HG03439 (cell line): Measurements from ENCODE around the gene TMEM81.

Experiments used
- ATAC-seq: cut with Tn5 transposase; IDR thresholded peaks from one replicate; pipeline ENCODE4 v1.9.1; 2021; ENCODE audit warnings: mild to moderate bottlenecking, moderate library complexity; ENCODE audit not compliant: unreplicated experiment

Gene TMEM81

DNA sequence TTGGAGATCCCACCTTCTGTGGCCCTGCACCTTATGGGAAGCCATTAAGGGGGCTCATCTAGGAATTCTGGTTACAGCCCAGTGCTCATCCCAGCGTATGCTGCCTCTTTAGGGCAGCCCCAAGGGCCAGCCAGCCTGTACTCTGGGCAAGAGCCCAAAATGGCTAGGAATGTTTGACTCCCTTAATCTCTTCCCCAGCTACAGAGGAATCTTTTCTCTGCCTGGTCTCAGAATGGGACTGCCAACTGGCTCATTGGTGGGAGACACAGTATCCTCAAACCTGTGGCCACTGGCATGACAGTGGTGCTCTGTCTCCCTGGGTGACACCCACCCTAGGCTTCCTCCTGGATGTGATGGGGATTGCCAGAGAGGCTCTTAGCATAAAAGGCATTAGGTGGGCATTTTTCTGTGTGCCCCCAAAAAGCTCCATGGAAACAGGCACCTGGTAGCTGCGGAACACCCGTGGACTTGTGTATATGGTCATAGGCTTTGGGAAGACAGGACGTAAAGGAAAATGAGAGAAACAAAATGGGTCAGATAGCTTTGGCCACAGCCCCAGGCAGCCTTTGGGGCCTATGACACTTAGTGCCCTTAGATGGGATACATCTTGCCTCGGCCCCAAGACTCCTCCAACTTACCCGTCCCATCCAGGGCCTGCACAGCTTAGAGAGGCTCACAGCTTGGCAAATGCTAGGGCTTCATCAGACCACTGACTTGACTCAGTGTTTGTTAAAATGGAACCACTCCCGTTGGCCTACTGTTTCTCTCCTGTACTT is 6.9 kb downstream of the TMEM81 start:
- ATAC-seq, result no peak

DNA sequence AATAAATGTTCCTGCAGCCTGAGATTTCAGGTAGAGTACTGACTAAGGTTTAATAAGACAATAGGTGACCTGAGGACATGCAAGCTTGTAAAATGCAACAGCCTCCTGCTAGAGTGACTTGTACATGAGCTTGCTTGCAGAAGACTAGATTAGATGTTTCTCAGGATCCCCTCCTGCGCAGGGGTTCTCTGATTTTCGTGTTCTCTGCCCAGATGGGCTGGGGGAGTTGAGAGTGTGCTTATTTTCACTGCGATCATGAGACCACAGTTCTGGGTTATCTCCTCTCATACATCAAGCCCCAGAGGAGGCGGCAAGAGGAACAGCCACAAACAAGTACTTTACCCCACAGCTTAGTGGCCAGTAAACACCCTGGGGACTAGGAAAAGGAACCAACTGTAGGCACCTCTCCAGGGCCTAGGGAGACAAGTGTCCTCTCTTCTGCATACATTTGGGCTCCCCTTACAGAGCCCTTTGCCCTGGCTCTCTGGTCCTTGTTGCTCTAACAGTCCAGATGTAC is 8.0 kb downstream of the TMEM81 start:
- ATAC-seq, result no peak

- no peak for ATAC-seq
Measured at GRCh38 chr1:205075642-205076155, 8.6 kb downstream of the TMEM81 start.

DNA sequence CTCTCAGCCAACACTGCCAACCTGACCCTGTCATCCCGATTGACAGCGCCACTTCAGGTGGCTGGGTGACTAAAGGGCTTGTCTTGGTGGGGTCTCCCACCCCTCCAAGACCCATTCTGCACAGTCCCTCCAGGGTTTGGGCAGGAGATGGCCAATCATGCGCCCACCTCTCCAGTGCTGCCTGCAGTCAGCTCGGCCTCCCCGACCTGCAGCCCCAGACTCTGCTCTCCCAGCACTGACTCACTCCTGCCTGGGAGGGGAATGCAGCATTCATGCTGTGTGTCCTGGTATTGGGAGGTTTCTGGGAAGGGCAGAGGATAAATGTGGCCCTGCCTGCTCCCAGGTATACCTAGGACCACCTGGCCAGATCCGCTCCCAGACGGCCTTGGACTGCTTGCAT is 9.7 kb downstream of the TMEM81 start:
- no peak for ATAC-seq

DNA sequence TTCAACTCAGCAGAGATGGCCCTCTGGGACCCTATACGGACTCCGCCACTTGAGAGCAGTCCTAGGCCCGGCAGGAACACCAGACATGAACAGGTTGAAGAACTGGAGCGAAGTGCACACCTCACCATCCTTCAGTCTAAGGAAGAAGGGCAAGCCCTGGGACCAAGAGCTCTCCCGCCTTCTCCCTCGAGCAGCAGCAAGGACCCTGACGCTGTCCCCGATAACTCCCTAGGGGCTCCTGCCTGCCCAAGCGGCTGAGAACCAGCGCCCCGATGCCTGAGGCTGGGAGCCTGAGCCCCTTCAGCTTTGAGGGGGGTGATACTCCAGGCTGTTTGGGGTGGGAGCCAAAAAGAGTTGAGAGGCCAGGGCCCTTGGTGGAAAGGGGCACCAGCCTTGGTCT is 10.2 kb downstream of the TMEM81 start:
- ATAC-seq, result no peak

DNA sequence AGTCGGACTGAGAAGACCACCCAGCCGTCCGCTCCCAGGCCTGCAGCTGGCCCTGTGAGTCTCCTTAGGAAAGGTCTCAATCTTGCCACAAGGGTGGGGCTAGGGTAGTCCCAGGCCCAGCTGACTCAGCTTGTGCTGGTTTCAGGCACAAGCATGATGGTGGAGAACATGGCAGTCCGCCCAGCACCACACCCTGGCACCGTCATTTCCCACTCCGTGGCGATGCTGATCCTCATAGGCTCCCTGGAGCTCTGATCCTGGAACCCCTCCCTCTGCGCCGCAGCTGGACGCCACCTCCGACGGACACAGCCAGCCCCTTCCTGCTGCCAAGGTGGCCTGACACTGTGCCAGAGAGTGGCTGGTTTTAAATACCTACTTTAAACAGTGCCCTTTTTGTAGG is 10.7 kb downstream of the TMEM81 start:
- no peak for ATAC-seq

GRCh38 chr1:205072881-205073280 is 11.4 kb downstream of the TMEM81 start:
- ATAC-seq, result no peak

GRCh38 chr1:205072286-205072685 is 12.0 kb downstream of the TMEM81 start:
- ATAC-seq, result no peak

- ATAC-seq, result no peak
Measured at GRCh38 chr1:205071801-205072200, 12.5 kb downstream of the TMEM81 start.

- no peak for ATAC-seq
Measured at GRCh38 chr1:205071028-205071409, 13.2 kb downstream of the TMEM81 start.

GRCh38 chr1:205069371-205070125 is 14.7 kb downstream of the TMEM81 start:
- no peak for ATAC-seq

DNA sequence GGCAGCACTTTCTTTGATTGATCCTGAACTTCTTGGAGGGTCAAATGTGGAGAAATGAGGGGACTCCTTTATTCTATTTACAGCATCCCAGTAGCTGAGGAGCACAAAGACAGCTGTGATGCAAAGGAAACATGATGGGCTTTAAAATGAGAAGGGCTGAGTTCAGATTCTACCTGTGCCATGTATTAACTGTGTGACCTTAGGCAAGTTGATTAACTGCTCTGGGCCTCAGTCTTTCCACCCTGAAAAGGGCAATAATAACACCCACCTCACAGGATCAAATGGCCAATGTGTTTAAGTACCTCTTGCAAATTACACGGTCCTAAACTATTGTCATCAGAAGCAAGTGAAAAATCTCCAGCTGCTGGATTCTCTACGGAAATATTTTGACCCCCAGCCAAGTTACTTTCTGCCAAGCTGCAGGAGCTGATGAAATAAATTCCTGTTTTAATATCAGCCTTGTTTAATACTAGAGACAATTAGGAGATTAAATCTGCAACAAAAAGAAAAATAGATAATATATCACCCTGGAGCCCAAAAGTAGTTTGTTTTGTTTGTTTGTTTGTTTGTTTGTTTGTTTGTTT is 15.7 kb downstream of the TMEM81 start:
- no peak for ATAC-seq

GRCh38 chr1:205068001-205068400 is 16.3 kb downstream of the TMEM81 start:
- no peak for ATAC-seq

- ATAC-seq, result no peak
Measured at GRCh38 chr1:205067031-205067430, 17.2 kb downstream of the TMEM81 start.

- ATAC-seq, result no peak
Measured at GRCh38 chr1:205066141-205066818, 18.0 kb downstream of the TMEM81 start.

- ATAC-seq, result no peak
Measured at GRCh38 chr1:205065666-205066065, 18.6 kb downstream of the TMEM81 start.

- ATAC-seq, result no peak
Measured at GRCh38 chr1:205064741-205065316, 19.4 kb downstream of the TMEM81 start.

DNA sequence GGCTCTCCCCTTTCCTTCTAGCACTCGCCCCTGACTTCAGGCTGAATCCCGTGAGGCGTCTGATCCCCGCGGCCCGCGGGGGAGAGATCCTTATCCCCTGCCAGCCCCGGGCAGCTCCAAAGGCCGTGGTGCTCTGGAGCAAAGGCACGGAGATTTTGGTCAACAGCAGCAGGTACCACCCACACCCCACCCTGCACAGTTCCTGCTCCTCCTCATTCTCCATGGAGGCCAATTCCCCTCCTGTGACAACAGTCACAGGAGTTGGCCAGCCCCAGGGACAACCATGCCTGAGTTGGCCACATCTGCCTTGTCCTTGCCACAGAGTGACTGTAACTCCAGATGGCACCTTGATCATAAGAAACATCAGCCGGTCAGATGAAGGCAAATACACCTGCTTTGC is 20.0 kb downstream of the TMEM81 start:
- ATAC-seq, result no peak

- ATAC-seq, result no peak
Measured at GRCh38 chr1:205062895-205063294, 21.4 kb downstream of the TMEM81 start.

DNA sequence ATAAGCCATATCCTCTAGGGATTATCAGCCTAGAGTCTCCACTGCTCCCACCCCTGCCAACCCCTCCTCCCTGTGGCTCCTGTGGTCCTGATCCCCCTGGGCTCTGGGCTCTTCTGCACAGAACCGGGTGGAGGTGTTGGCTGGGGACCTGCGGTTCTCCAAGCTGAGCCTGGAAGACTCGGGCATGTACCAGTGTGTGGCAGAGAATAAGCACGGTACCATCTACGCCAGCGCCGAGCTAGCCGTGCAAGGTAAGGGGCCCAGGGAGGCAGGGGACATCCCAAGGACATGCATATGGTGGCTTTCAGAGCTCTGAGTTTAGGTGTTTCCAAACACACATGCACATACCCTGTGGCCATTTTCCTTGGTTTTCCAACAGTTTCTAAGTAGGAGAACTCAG is 21.9 kb downstream of the TMEM81 start:
- ATAC-seq, result no peak

- no peak for ATAC-seq
Measured at GRCh38 chr1:205061665-205062069, 22.6 kb downstream of the TMEM81 start.
